Skeletal muscle satellite cell (primary cell): ENCODE measurements around the gene KIAA0825.

Experiments
- H3K27me3 ChIP-seq: 2 replicates; pipeline ENCODE4 v1.7.0; 2013; ENCODE audit warnings: low read length; ENCODE audit not compliant: control insufficient read depth, insufficient read depth
- H3K36me3 ChIP-seq: 2 replicates; pipeline ENCODE4 v1.7.0; 2013; ENCODE audit warnings: mild to moderate bottlenecking, control low read depth, low read length; ENCODE audit not compliant: insufficient read depth
- H3K4me1 ChIP-seq: 2 replicates; pipeline ENCODE4 v1.7.0; 2013; ENCODE audit warnings: low read length; ENCODE audit not compliant: control insufficient read depth, insufficient read depth
- H3K4me2 ChIP-seq: 2 replicates; pipeline ENCODE4 v1.7.0; 2013; ENCODE audit warnings: mild to moderate bottlenecking, low read length
- H3K4me3 ChIP-seq: 2 replicates; pipeline ENCODE4 v1.7.0; 2013; ENCODE audit warnings: low read length
- H3K9ac ChIP-seq: 2 replicates; pipeline ENCODE4 v1.7.0; 2013; ENCODE audit warnings: mild to moderate bottlenecking, low read depth, low read length, moderate library complexity
- H3K9me3 ChIP-seq: replicated peaks from 2 replicates; pipeline ENCODE4 v1.7.0; 2013; ENCODE audit warnings: mild to moderate bottlenecking, control low read depth, low read length

Gene KIAA0825

GRCh38 chr5:94285984-94286383, 332.4 kb downstream of the KIAA0825 start:
- Histone ChIP-seq H3K27me3 (no peaks in the 10 kb centered on the region), H3K9me3 (no peaks in the 10 kb centered on the region), H3K4me3 (no peak overlapping the region), H3K4me2 (no peak overlapping the region), H3K4me1 (peaks cover 9% of the 10 kb centered on the region), H3K36me3 (no peaks in the 10 kb centered on the region), H3K9ac (no peak overlapping the region)

DNA sequence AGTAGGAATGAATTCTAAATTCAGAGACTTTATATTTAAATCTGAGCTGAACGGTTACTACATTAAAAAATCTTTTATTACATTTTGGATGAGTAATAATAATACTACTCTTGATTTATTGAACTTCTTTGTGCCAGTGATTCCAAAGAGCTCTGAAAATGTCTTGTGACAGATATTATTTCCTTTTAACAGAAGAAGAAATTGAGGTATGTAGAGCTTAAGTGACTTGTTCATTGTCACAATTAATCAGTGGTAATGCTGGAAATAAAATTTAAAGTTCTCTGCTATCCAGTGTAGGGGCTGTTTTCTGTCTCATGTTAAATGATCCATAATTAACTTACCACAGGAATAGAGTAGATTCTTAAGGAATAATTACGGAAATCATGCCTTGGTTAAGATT, 335.3 kb downstream of the KIAA0825 start:
- Histone ChIP-seq H3K36me3 (no peaks in the 10 kb centered on the region), H3K4me3 (no peak overlapping the region), H3K4me2 (no peak overlapping the region), H3K4me1 (no peaks in the 10 kb centered on the region), H3K9me3 (no peaks in the 10 kb centered on the region), H3K27me3 (no peaks in the 10 kb centered on the region), H3K9ac (no peak overlapping the region)

DNA sequence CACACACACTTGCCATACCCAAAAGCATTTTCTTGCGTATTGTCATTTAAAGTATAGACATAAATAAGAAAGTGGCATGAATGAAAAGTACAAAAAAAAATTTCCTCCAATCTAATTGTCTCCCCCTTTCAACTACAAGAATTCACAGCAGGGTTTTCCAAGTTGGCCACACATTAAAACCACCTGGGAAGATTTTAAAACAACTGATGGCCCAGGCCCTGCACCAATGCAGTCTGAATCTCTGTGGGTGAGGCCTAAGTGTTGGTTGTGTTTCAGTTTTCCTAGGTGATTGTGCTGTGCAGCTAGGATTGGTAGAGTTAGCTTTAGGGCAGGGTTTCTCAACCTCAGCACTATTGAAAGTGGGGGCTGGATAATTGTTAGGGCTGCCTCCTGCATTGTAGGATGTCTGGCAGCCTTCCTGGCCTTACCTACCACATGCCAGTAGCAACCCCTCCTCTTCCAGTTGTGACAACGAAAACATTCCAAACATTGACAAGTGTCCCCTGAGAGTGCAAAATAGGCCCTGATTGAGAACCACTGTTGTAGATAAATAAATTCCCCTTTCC, 337.1 kb downstream of the KIAA0825 start:
- no peaks in the 10 kb centered on the region for H3K4me1 ChIP-seq
- H3K4me2 ChIP-seq: no peak overlapping the region
- H3K9me3 ChIP-seq: no peaks in the 10 kb centered on the region
- no peaks in the 10 kb centered on the region for H3K36me3 ChIP-seq
- no peak overlapping the region for H3K4me3 ChIP-seq
- no peaks in the 10 kb centered on the region for H3K27me3 ChIP-seq
- no peak overlapping the region for H3K9ac ChIP-seq

DNA sequence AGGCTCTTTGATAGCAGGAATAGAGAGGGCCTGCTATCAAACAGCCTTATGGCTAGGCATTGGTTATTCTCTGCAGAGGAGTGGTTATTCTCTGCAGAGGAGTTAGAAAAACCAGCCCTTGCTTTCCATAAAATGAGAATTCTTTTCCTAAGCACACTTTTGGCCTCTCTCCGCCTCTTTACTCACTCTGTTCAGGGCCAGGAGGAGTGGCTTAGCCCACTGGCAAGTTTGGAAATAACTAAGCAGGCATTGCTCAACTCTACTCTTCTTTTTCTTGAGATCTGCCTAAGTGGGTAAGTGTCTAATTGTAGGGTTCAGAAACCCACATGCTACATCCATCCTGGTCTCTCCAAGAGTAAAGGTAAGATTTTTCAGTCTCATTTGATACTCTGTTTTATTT, 341.7 kb downstream of the KIAA0825 start:
- no peak overlapping the region for H3K9ac ChIP-seq
- H3K4me2 ChIP-seq: no peak overlapping the region
- no peaks in the 10 kb centered on the region for H3K36me3 ChIP-seq
- no peaks in the 10 kb centered on the region for H3K27me3 ChIP-seq
- no peak overlapping the region for H3K4me3 ChIP-seq
- H3K9me3 ChIP-seq: no peaks in the 10 kb centered on the region
- H3K4me1 ChIP-seq: no peaks in the 10 kb centered on the region

- Histone ChIP-seq H3K4me1 (no peaks in the 10 kb centered on the region), H3K9me3 (no peaks in the 10 kb centered on the region), H3K36me3 (no peaks in the 10 kb centered on the region), H3K27me3 (no peaks in the 10 kb centered on the region), H3K9ac (no peak overlapping the region), H3K4me3 (no peak overlapping the region), H3K4me2 (no peak overlapping the region)
Measured at GRCh38 chr5:94276048-94276447, 342.4 kb downstream of the KIAA0825 start.

GRCh38 chr5:94274707-94275106, 343.7 kb downstream of the KIAA0825 start:
- Histone ChIP-seq H3K4me1 (no peaks in the 10 kb centered on the region), H3K27me3 (no peaks in the 10 kb centered on the region), H3K4me2 (no peak overlapping the region), H3K4me3 (no peak overlapping the region), H3K9me3 (no peaks in the 10 kb centered on the region), H3K36me3 (no peaks in the 10 kb centered on the region), H3K9ac (no peak overlapping the region)

DNA sequence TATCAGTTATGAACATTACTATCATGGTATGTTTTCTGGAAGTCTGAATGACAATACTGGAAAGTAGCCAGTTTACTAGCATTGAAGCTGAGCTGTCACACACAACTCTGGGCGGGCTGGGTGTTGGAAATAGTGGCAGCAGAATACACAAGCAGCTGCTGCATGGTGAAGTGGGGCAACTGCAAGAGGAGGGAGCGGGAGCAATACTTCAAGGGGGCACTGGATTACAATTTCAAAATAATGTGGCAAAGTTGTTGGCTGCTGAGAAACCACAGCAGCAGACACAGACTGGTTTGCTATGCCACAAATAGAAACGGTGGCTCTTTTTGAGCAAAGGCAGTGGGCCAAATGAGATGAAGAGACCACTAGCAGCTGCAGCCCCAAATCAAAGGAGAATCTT, 350.2 kb downstream of the KIAA0825 start:
- Histone ChIP-seq H3K36me3 (no peaks in the 10 kb centered on the region), H3K9me3 (no peaks in the 10 kb centered on the region), H3K4me3 (no peak overlapping the region), H3K4me1 (no peaks in the 10 kb centered on the region), H3K27me3 (no peaks in the 10 kb centered on the region), H3K9ac (no peak overlapping the region), H3K4me2 (no peak overlapping the region)

DNA sequence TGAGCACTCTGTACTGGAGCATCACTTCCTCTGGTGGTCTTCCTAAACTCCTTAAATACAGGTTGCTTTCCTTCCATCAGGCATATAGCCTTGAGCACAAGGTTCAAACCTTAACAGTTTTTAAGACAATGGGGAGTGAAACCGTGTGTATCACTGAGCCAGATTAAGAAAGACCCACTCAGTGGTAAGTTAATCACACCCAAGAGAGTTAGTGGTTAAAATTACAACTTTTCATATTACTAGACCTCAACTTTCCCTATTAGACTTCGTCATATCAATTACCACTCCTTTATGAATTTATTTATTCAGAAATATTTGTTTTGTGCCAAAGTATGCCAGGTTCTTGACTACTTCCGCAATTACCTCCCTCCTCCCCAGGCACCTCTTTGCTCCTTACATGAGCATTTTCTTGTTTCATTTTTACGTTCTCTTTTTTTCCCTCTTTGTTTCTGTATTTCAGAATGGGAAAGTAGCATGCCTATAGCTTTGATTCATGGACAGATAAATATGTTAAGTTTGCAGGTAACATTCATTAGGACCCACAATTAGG, 351.0 kb downstream of the KIAA0825 start:
- Histone ChIP-seq H3K36me3 (no peaks in the 10 kb centered on the region), H3K9me3 (no peaks in the 10 kb centered on the region), H3K27me3 (no peaks in the 10 kb centered on the region), H3K9ac (no peak overlapping the region), H3K4me2 (no peak overlapping the region), H3K4me3 (no peak overlapping the region), H3K4me1 (no peaks in the 10 kb centered on the region)

GRCh38 chr5:94266170-94266569, 352.2 kb downstream of the KIAA0825 start:
- H3K9me3 ChIP-seq: no peaks in the 10 kb centered on the region
- H3K36me3 ChIP-seq: no peaks in the 10 kb centered on the region
- no peak overlapping the region for H3K4me2 ChIP-seq
- H3K9ac ChIP-seq: no peak overlapping the region
- H3K4me1 ChIP-seq: no peaks in the 10 kb centered on the region
- no peak overlapping the region for H3K4me3 ChIP-seq
- H3K27me3 ChIP-seq: no peaks in the 10 kb centered on the region

GRCh38 chr5:94263068-94263467, 355.3 kb downstream of the KIAA0825 start:
- Histone ChIP-seq H3K36me3 (no peaks in the 10 kb centered on the region), H3K9me3 (no peaks in the 10 kb centered on the region), H3K9ac (no peak overlapping the region), H3K4me2 (no peak overlapping the region), H3K4me3 (no peak overlapping the region), H3K4me1 (no peaks in the 10 kb centered on the region), H3K27me3 (no peaks in the 10 kb centered on the region)

GRCh38 chr5:94260096-94260495, 358.3 kb downstream of the KIAA0825 start:
- Histone ChIP-seq H3K36me3 (no peaks in the 10 kb centered on the region), H3K4me2 (no peak overlapping the region), H3K4me1 (no peaks in the 10 kb centered on the region), H3K27me3 (no peaks in the 10 kb centered on the region), H3K4me3 (no peak overlapping the region), H3K9ac (no peak overlapping the region), H3K9me3 (no peaks in the 10 kb centered on the region)

DNA sequence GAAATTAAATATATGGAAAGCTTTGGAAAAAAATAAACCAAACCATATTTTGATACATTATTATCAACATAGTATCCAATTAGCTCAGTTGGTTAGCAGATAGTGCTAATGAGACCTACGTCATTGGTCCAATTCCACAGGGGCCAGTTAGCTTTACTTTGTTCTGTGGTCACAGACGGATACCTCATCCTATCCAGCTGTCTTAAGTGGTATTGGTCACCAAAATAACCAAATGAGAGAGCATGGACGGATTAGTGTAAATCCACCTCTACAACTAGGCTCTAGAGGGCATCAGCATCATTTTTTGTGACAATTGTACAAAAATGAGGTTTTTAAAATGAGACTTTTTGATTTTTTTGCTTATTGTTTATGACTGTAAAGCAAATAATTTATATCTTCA, 364.2 kb downstream of the KIAA0825 start:
- Histone ChIP-seq H3K27me3 (no peaks in the 10 kb centered on the region), H3K36me3 (no peaks in the 10 kb centered on the region), H3K4me3 (no peak overlapping the region), H3K4me2 (no peak overlapping the region), H3K9me3 (no peaks in the 10 kb centered on the region), H3K4me1 (no peaks in the 10 kb centered on the region), H3K9ac (no peak overlapping the region)
